ENCODE measurements around the gene SEC14L5.

GRCh38 chr16:5008311-5008731, 50.2 kb downstream of the SEC14L5 start:
- TF ChIP-seq RB1 (IDR thresholded peaks at IDR 0.05; ENCODE audit: borderline replicate concordance) (no peak), POLR2AphosphoS5 (IDR thresholded peaks at IDR 0.05; ENCODE audit: low read length) (no peak), STAT3 (IDR thresholded peaks at IDR 0.05; ENCODE audit: low read depth, low read length) (no peak), RFX5 (IDR thresholded peaks at IDR 0.05; ENCODE audit: low read depth, low read length) (no peak), MAX (IDR thresholded peaks at IDR 0.05; ENCODE audit: low read depth, low read length) (no peak), ZNF274 (IDR thresholded peaks at IDR 0.05; ENCODE audit: insufficient read depth, insufficient read length) (no peak), CTCF (IDR thresholded peaks at IDR 0.05 in 2 of 3, conservative IDR thresholded peaks at IDR 0.05 in 1 of 3; ENCODE audit: control insufficient read depth in 2 of 3, extremely low read depth in 1 of 3, insufficient read depth in 1 of 3, low read depth in 3 of 3, low read length in 3 of 3) (no peak), CHD4 (IDR thresholded peaks at IDR 0.05) (no peak)

All from GM12878 (cell line).